ENCODE data around the gene SMARCA2.

Gene SMARCA2

GRCh38 chr9:2016408-2017330, 1.5 kb downstream of the SMARCA2 start:
- H3K4me1 ChIP-seq (ENCODE audit: insufficient read depth, low read length): peaks cover 41% of the 10 kb centered on the region
- H3K9ac ChIP-seq (ENCODE audit: low read length): peak overlapping the region; percentile 81
- H3K4me3 ChIP-seq (ENCODE audit: low read depth in 1 of 2, low read length in 2 of 2): peak overlapping the region; percentile 88
- H3K9me3 ChIP-seq (ENCODE audit: low read length): no peaks in the 10 kb centered on the region
- no peaks in the 10 kb centered on the region for H3K36me3 ChIP-seq (ENCODE audit: insufficient read depth, low read length)
- H3K27ac ChIP-seq (ENCODE audit: low read depth, low read length): peak overlapping the region; percentile 94
- no peaks in the 10 kb centered on the region for H3K27me3 ChIP-seq (ENCODE audit: control insufficient read depth in 1 of 2, insufficient read depth in 2 of 2, low read length in 2 of 2)

GRCh38 chr9:2017331-2018161, 2.4 kb downstream of the SMARCA2 start:
- no peaks in the 10 kb centered on the region for H3K27me3 ChIP-seq (ENCODE audit: control insufficient read depth in 1 of 2, insufficient read depth in 2 of 2, low read length in 2 of 2)
- peaks cover 49% of the 10 kb centered on the region for H3K4me1 ChIP-seq (ENCODE audit: insufficient read depth, low read length)
- H3K4me3 ChIP-seq (ENCODE audit: low read depth in 1 of 2, low read length in 2 of 2): peak overlapping the region; percentile 88
- no peaks in the 10 kb centered on the region for H3K9me3 ChIP-seq (ENCODE audit: low read length)
- no peaks in the 10 kb centered on the region for H3K36me3 ChIP-seq (ENCODE audit: insufficient read depth, low read length)
- H3K9ac ChIP-seq (ENCODE audit: low read length): peak overlapping the region; percentile 81
- peak overlapping the region; percentile 94 for H3K27ac ChIP-seq (ENCODE audit: low read depth, low read length)

- Histone ChIP-seq H3K27me3 (ENCODE audit: control insufficient read depth in 1 of 2, insufficient read depth in 2 of 2, low read length in 2 of 2) (no peaks in the 10 kb centered on the region), H3K36me3 (ENCODE audit: insufficient read depth, low read length) (no peaks in the 10 kb centered on the region), H3K27ac (ENCODE audit: low read depth, low read length) (peak overlapping the region; percentile 94), H3K9ac (ENCODE audit: low read length) (peak overlapping the region; percentile 78), H3K4me3 (ENCODE audit: low read depth in 1 of 2, low read length in 2 of 2) (peak overlapping the region; percentile 88), H3K9me3 (ENCODE audit: low read length) (no peaks in the 10 kb centered on the region), H3K4me1 (ENCODE audit: insufficient read depth, low read length) (peaks cover 56% of the 10 kb centered on the region)
Observed at GRCh38 chr9:2018162-2018643, 3.1 kb downstream of the SMARCA2 start.

DNA sequence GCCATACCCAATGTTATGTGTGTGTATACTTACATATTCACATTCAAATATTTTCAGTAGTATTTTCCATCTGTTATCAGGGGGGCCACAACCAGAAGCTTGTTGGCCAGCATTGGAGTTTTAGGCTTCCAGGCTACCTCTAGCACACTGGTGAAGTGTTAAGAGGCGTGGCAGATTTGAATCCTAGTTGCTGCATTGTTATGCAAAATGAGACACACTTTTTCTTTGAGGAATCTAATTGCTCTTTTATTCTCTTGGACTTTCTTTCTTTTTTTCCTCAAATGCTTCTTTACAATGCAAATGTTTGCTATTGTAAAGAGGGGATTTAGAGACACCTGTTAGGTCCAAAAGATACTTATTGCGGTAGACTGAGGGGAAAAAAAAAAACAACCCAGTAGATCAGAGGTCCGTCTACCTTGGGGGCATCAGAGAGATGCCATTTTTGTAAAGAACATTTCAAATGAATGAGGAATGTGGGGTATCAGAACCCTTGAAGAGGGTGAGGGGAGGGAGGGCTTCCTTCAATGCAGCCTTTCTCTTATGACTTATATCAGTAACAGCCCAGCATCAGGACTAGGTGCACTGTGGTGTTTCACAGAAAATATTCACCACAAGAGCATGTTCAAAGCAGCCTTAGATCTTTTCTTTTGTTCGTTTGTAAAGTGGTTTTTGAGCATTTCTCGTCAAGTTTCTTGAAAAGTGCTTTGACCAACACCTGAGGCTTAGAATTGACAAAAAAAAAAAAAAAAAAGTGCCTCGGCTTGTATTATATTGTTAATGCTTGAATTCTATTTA, 3.8 kb downstream of the SMARCA2 start:
- H3K27ac ChIP-seq (ENCODE audit: low read depth, low read length): peak overlapping the region; percentile 94
- H3K4me1 ChIP-seq (ENCODE audit: insufficient read depth, low read length): peaks cover 57% of the 10 kb centered on the region

DNA sequence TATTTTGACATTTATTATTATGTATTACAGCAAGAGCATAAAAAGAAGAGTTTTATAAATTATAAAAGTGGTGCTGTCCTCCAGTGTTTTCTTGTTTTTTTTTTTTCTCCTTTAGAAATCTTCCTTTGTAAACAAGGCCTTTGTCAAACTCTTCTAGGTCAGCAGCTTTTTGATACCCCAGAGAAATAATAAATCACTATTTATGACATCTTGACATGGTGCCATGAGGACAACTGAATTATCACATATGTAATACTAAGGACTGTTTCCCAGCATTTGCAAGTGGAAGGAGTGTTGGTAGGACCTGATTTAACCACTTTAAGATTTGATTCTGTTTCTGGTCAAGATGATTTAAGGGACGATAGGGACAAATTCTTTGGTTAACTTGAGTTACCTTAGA, 4.6 kb downstream of the SMARCA2 start:
- H3K27me3 ChIP-seq (ENCODE audit: control insufficient read depth in 1 of 2, insufficient read depth in 2 of 2, low read length in 2 of 2): no peaks in the 10 kb centered on the region
- no peak overlapping the region for H3K9ac ChIP-seq (ENCODE audit: low read length)
- no peak overlapping the region for H3K4me3 ChIP-seq (ENCODE audit: low read depth in 1 of 2, low read length in 2 of 2)
- no peak overlapping the region for H3K27ac ChIP-seq (ENCODE audit: low read depth, low read length)
- H3K9me3 ChIP-seq (ENCODE audit: low read length): no peaks in the 10 kb centered on the region
- H3K36me3 ChIP-seq (ENCODE audit: insufficient read depth, low read length): no peaks in the 10 kb centered on the region
- H3K4me1 ChIP-seq (ENCODE audit: insufficient read depth, low read length): peaks cover 61% of the 10 kb centered on the region

More for the DNA sequence above, 3.8 kb downstream of the SMARCA2 start:
- no peaks in the 10 kb centered on the region for H3K9me3 ChIP-seq (ENCODE audit: low read length)
- H3K4me3 ChIP-seq (ENCODE audit: low read depth in 1 of 2, low read length in 2 of 2): peak overlapping the region in 1 of 2 donors; percentile 88
- no peaks in the 10 kb centered on the region for H3K36me3 ChIP-seq (ENCODE audit: insufficient read depth, low read length)
- no peaks in the 10 kb centered on the region for H3K27me3 ChIP-seq (ENCODE audit: control insufficient read depth in 1 of 2, insufficient read depth in 2 of 2, low read length in 2 of 2)
- H3K9ac ChIP-seq (ENCODE audit: low read length): peak overlapping the region; percentile 78

- Histone ChIP-seq H3K9me3 (ENCODE audit: low read length) (no peaks in the 10 kb centered on the region), H3K4me3 (ENCODE audit: low read depth in 1 of 2, low read length in 2 of 2) (no peak overlapping the region), H3K36me3 (ENCODE audit: insufficient read depth, low read length) (no peaks in the 10 kb centered on the region), H3K27me3 (ENCODE audit: control insufficient read depth in 1 of 2, insufficient read depth in 2 of 2, low read length in 2 of 2) (no peaks in the 10 kb centered on the region), H3K9ac (ENCODE audit: low read length) (no peak overlapping the region), H3K27ac (ENCODE audit: low read depth, low read length) (peak overlapping the region; percentile 12), H3K4me1 (ENCODE audit: insufficient read depth, low read length) (peaks cover 81% of the 10 kb centered on the region)
Observed at GRCh38 chr9:2021731-2022130, 6.6 kb downstream of the SMARCA2 start.

- Histone ChIP-seq H3K9ac (ENCODE audit: low read length) (no peak overlapping the region), H3K36me3 (ENCODE audit: insufficient read depth, low read length) (no peaks in the 10 kb centered on the region), H3K27ac (ENCODE audit: low read depth, low read length) (no peak overlapping the region), H3K9me3 (ENCODE audit: low read length) (no peaks in the 10 kb centered on the region), H3K27me3 (ENCODE audit: control insufficient read depth in 1 of 2, insufficient read depth in 2 of 2, low read length in 2 of 2) (no peaks in the 10 kb centered on the region), H3K4me3 (ENCODE audit: low read depth in 1 of 2, low read length in 2 of 2) (no peak overlapping the region), H3K4me1 (ENCODE audit: insufficient read depth, low read length) (peaks cover 86% of the 10 kb centered on the region)
Observed at GRCh38 chr9:2022560-2022959, 7.4 kb downstream of the SMARCA2 start.

DNA sequence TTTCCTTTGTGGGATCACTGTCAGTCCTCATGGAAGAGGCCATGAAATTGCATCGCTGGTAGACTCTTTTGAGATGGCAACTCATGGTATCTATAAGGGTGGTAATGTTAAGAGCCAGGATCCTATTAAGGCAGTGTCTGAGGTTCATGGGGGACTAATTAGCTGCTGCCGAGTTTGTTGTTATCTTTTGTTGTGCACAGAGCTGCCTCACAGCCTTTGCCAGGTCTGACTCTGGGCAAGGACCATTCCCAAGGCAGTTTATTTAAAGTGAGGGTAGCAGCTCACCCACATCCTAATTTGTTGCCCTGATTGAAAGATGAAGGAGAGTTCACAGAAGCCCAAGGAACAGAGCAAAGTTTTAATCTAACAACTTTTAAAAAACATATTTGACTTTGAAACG, 7.9 kb downstream of the SMARCA2 start:
- H3K27ac ChIP-seq (ENCODE audit: low read depth, low read length): no peak overlapping the region
- H3K27me3 ChIP-seq (ENCODE audit: control insufficient read depth in 1 of 2, insufficient read depth in 2 of 2, low read length in 2 of 2): no peaks in the 10 kb centered on the region
- peak overlapping the region; percentile 36 for H3K9ac ChIP-seq (ENCODE audit: low read length)
- H3K4me1 ChIP-seq (ENCODE audit: insufficient read depth, low read length): peaks cover 91% of the 10 kb centered on the region
- H3K36me3 ChIP-seq (ENCODE audit: insufficient read depth, low read length): no peaks in the 10 kb centered on the region
- no peaks in the 10 kb centered on the region for H3K9me3 ChIP-seq (ENCODE audit: low read length)
- peak overlapping the region in 1 of 2 donors; percentile 20 for H3K4me3 ChIP-seq (ENCODE audit: low read depth in 1 of 2, low read length in 2 of 2)

GRCh38 chr9:2023532-2023931, 8.4 kb downstream of the SMARCA2 start:
- H3K4me1 ChIP-seq (ENCODE audit: insufficient read depth, low read length): peaks cover 91% of the 10 kb centered on the region
- H3K27me3 ChIP-seq (ENCODE audit: control insufficient read depth in 1 of 2, insufficient read depth in 2 of 2, low read length in 2 of 2): no peaks in the 10 kb centered on the region
- H3K9me3 ChIP-seq (ENCODE audit: low read length): no peaks in the 10 kb centered on the region
- H3K4me3 ChIP-seq (ENCODE audit: low read depth in 1 of 2, low read length in 2 of 2): peak overlapping the region in 1 of 2 donors; percentile 20
- H3K9ac ChIP-seq (ENCODE audit: low read length): peak overlapping the region; percentile 36
- H3K36me3 ChIP-seq (ENCODE audit: insufficient read depth, low read length): no peaks in the 10 kb centered on the region
- H3K27ac ChIP-seq (ENCODE audit: low read depth, low read length): peak overlapping the region; percentile 58

- H3K27me3 ChIP-seq (ENCODE audit: control insufficient read depth in 1 of 2, insufficient read depth in 2 of 2, low read length in 2 of 2): no peaks in the 10 kb centered on the region
- H3K27ac ChIP-seq (ENCODE audit: low read depth, low read length): no peak overlapping the region
- H3K4me3 ChIP-seq (ENCODE audit: low read depth in 1 of 2, low read length in 2 of 2): no peak overlapping the region
- peaks cover 94% of the 10 kb centered on the region for H3K4me1 ChIP-seq (ENCODE audit: insufficient read depth, low read length)
- H3K9me3 ChIP-seq (ENCODE audit: low read length): no peaks in the 10 kb centered on the region
- H3K36me3 ChIP-seq (ENCODE audit: insufficient read depth, low read length): no peaks in the 10 kb centered on the region
- H3K9ac ChIP-seq (ENCODE audit: low read length): no peak overlapping the region
Observed at GRCh38 chr9:2024888-2025782, 10.0 kb downstream of the SMARCA2 start.
